Spleen (tissue), 7 donors: ENCODE data around the gene SLC43A1.

Experiments
- POLR2A ChIP-seq, 3 donors: fragments of 450-650 bp; IDR thresholded peaks; one replicate each; pipeline ENCODE4 v1.5.1; 2017; ENCODE audit warnings: antibody characterized with exemption in 3 of 3, mild to moderate bottlenecking in 1 of 3
- POLR2AphosphoS5 ChIP-seq, 3 donors: sonication (generic); formaldehyde crosslinking; IDR thresholded peaks; one replicate each; pipeline ENCODE4 v1.5.1; 2017; ENCODE audit warnings: antibody characterized with exemption in 3 of 3
- TF ChIP-seq, protein P1 (sequence below), 11 experiments: fragments of 200-600 bp in 7 of 11; fragments of 450-650 bp in 4 of 11; sonication (generic) in 4 of 11; IDR thresholded peaks in 8 of 11; conservative IDR thresholded peaks in 3 of 11; 1 replicate in 7 of 11; 2 replicates in 4 of 11; pipeline versions ENCODE4 v1.4.0 to v1.8.0; 2016 to 2021; ENCODE audit warnings: antibody characterized with exemption in 11 of 11, inconsistent platforms in 4 of 11, mild to moderate bottlenecking in 1 of 11
- donor health status: DM: no; HTN: no; CAD: no; lungs with moderate emphysema.
- donor health status: DM: no; HTN: no; CAD: no.
- donor health status: DM: no; HTN: no; CAD: no.

DNA sequence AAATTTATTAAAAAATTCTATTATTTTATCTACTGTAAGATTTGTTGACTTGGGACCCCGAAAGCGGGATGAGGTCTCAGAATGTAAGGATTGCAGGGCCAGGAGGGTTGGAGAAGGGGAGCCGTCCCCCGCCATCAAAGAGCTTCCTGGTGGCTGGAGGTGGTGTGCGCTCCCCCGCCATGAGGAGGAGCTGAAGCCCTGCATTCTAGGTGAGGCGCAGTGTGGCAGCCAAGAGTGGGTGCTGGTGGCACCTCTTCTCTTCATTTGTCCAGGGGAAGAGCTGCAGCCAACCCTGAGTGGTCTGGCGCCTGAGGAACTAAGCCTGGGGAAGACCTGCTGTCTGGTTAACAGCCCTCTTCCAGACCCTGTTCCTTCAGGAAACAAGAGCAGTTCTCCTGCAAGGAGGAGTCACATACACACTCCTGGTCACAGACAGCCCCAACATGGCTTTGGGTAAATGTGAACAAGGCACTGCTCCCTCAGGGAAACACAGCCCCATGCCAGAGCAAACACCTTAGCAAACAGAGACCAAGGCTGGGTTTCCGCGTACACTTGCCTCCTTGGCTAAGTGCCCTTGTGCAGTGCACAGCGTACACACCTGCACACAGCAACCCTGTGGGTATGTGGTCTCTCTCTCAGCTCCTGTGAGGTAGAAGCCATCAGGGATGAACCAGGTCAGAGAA lies 37.9 kb downstream of the SLC43A1 start:
- TF ChIP-seq, protein P1, sequence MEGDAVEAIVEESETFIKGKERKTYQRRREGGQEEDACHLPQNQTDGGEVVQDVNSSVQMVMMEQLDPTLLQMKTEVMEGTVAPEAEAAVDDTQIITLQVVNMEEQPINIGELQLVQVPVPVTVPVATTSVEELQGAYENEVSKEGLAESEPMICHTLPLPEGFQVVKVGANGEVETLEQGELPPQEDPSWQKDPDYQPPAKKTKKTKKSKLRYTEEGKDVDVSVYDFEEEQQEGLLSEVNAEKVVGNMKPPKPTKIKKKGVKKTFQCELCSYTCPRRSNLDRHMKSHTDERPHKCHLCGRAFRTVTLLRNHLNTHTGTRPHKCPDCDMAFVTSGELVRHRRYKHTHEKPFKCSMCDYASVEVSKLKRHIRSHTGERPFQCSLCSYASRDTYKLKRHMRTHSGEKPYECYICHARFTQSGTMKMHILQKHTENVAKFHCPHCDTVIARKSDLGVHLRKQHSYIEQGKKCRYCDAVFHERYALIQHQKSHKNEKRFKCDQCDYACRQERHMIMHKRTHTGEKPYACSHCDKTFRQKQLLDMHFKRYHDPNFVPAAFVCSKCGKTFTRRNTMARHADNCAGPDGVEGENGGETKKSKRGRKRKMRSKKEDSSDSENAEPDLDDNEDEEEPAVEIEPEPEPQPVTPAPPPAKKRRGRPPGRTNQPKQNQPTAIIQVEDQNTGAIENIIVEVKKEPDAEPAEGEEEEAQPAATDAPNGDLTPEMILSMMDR (IDR thresholded peaks at IDR 0.05 in 8 of 11, conservative IDR thresholded peaks at IDR 0.05 in 3 of 11) = no peak
- TF ChIP-seq POLR2AphosphoS5 (IDR thresholded peaks at IDR 0.05) = no peak
- TF ChIP-seq POLR2A (IDR thresholded peaks at IDR 0.05) = no peak
